ENCODE data around the gene ACP7.

- TF ChIP-seq CTCF (IDR thresholded peaks at IDR 0.05; ENCODE audit: low read length) (no peak), EZH2phosphoT487 (IDR thresholded peaks at IDR 0.05; ENCODE audit: low read length) (no peak), EZH2 (optimal IDR thresholded peaks at IDR 0.05; ENCODE audit: low read depth, low read length) (no peak)
These were observed 15.2 kb downstream of the ACP7 start for GRCh38 chr19:39099341-39099740.
